Esophagus squamous epithelium (tissue), 5 donors: ENCODE results near the gene ARIH1. TPM values are rescaled to one million over a fixed set of nuclear protein-coding genes. Genes with fewer than 3 reads are reported as not detected.
"Not testable (repeated sequence)": the region's sequence is repeated elsewhere in the genome, so short reads cannot be mapped to it uniquely, and the experiment has no call there.

Experiments used
- DNase-seq: peaks from one replicate; lab custom pipeline; 2025; lab: John Stamatoyannopoulos, UW
- H3K27ac ChIP-seq, 4 donors: fragments of 200-600 bp; sonication (generic); one replicate each; pipeline ENCODE4 v1.5.1; 2016 to 2019; ENCODE audit warnings: mild to moderate bottlenecking in 1 of 4
- H3K27me3 ChIP-seq, 4 donors: fragments of 200-600 bp; sonication (generic); 1 replicate in 3 of 4; 2 replicates in 1 of 4; pipeline versions ENCODE4 v1.5.1 to v1.6.0; 2017 to 2021; ENCODE audit warnings: antibody characterized with exemption in 1 of 4
- H3K36me3 ChIP-seq, 3 donors: fragments of 200-600 bp; sonication (generic); one replicate each; pipeline ENCODE4 v1.5.1; 2016 to 2019
- H3K4me1 ChIP-seq, 3 donors: fragments of 200-600 bp; sonication (generic); one replicate each; pipeline ENCODE4 v1.5.1; 2017 to 2019
- H3K4me3 ChIP-seq, 4 donors: fragments of 200-600 bp; sonication (generic); 1 replicate in 3 of 4; 2 replicates in 1 of 4; pipeline ENCODE4 v1.5.1; 2016 to 2019; ENCODE audit warnings: mild to moderate bottlenecking in 2 of 4, moderate library complexity in 1 of 4
- H3K9me3 ChIP-seq, 3 donors: fragments of 200-600 bp; sonication (generic); one replicate each; pipeline ENCODE4 v1.5.1; 2016 to 2019
- CTCF ChIP-seq, 6 experiments: fragments of 450-650 bp in 4 of 6; fragments of 200-600 bp in 2 of 6; sonication (generic) in 2 of 6; IDR thresholded peaks; one replicate each; pipeline ENCODE4 v1.5.1; 2016 to 2019; ENCODE audit warnings: antibody characterized with exemption in 6 of 6, mild to moderate bottlenecking in 4 of 6, moderate library complexity in 4 of 6
- POLR2A ChIP-seq, 4 donors: fragments of 450-650 bp; IDR thresholded peaks; one replicate each; pipeline ENCODE4 v1.6.1; 2017; ENCODE audit warnings: antibody characterized with exemption in 4 of 4, mild to moderate bottlenecking in 4 of 4, moderate library complexity in 3 of 4
- WGBS, 2 donors: methylation state at CpG; one replicate each; pipeline ENCODE4 v1.1.5; 2018; 5-methylcytosine and 5-hydroxymethylcytosine counted together
- intact Hi-C: fragments of 100-400 bp; cut with DNase I; formaldehyde crosslinking; loops from one replicate; pipeline ENCODE4 v1.15.0; 2022
- total RNA-seq, 4 donors: library from RNA; depleted of rRNA; stranded (reverse); fragments of >200 nt; gene quantifications; one replicate each; pipeline ENCODE4 v1.1.0, GENCODE V29; 2016
- donor health status: DM: yes; HTN: yes; CAD: no.

ARIH1 gene
- total RNA-seq, 4 donors from 2014 or later, result 26.2 to 40.1 (median 36.6) TPM

- H3K27me3 ChIP-seq, result no peaks in the 10 kb centered on the region
- H3K9me3 ChIP-seq, result no peaks in the 10 kb centered on the region
- no peaks in the 10 kb centered on the region for H3K4me1 ChIP-seq
- H3K36me3 ChIP-seq, result no peaks in the 10 kb centered on the region
- no peak for TF ChIP-seq POLR2A (IDR thresholded peaks at IDR 0.05)
- TF ChIP-seq CTCF (IDR thresholded peaks at IDR 0.05), result no peak
- intact Hi-C loops, result no loop called here
- WGBS, 2 donors, result 83 to 84% methylated on average over 10 of the region's 10 CpGs
- no peak for DNase-seq
- H3K4me3 ChIP-seq, result no peak overlapping the region
- H3K27ac ChIP-seq, result no peak overlapping the region
Measured at GRCh38 chr15:72616491-72617210, 142.5 kb downstream of the ARIH1 start.

- H3K27ac ChIP-seq, intact Hi-C loops, H3K4me3 ChIP-seq, H3K36me3 ChIP-seq, H3K9me3 ChIP-seq, DNase-seq, H3K27me3 ChIP-seq, H3K4me1 ChIP-seq: not testable (repeated sequence)
- 85 to 92% methylated on average over 2 to 4 of the region's 4 CpGs for WGBS, 2 donors
Measured at GRCh38 chr15:72623854-72624253, 149.7 kb downstream of the ARIH1 start.

GRCh38 chr15:72626153-72626552, 152.0 kb downstream of the ARIH1 start:
- H3K4me3 ChIP-seq, intact Hi-C loops, H3K27ac ChIP-seq, H3K4me1 ChIP-seq, H3K27me3 ChIP-seq, DNase-seq, H3K36me3 ChIP-seq, H3K9me3 ChIP-seq: not testable (repeated sequence)
- 74 to 78% methylated on average over 3 of the region's 3 CpGs for WGBS, 2 donors

GRCh38 chr15:72628249-72629067, 154.3 kb downstream of the ARIH1 start:
- H3K27me3 ChIP-seq, H3K36me3 ChIP-seq, intact Hi-C loops, H3K4me1 ChIP-seq, H3K4me3 ChIP-seq, H3K27ac ChIP-seq, H3K9me3 ChIP-seq, DNase-seq: not testable (repeated sequence)
- 94 to 98% methylated on average over 3 to 5 of the region's 11 CpGs for WGBS, 2 donors

GRCh38 chr15:72629068-72629570, 155.0 kb downstream of the ARIH1 start:
- H3K9me3 ChIP-seq, H3K4me1 ChIP-seq, H3K36me3 ChIP-seq, H3K27me3 ChIP-seq, H3K27ac ChIP-seq, H3K4me3 ChIP-seq, intact Hi-C loops, DNase-seq: not testable (repeated sequence)
- 63 to 81% methylated on average over 2 to 3 of the region's 7 CpGs for WGBS, 2 donors

GRCh38 chr15:72636519-72637282, 162.6 kb downstream of the ARIH1 start:
- H3K36me3 ChIP-seq, intact Hi-C loops, H3K4me1 ChIP-seq, H3K27me3 ChIP-seq, H3K9me3 ChIP-seq, DNase-seq: not testable (repeated sequence)
- WGBS, 2 donors, result no CpG with 5 or more reads among the region's 43 CpGs
- Histone ChIP-seq H3K27ac (peak overlapping the region in 2 of 4 donors; percentile 14 to 59), H3K4me3 (peak overlapping the region; percentile 13 to 58 (median 29))

GRCh38 chr15:72639759-72640483, 165.8 kb downstream of the ARIH1 start:
- intact Hi-C loops, H3K27me3 ChIP-seq, H3K27ac ChIP-seq, H3K36me3 ChIP-seq, DNase-seq, H3K9me3 ChIP-seq, H3K4me1 ChIP-seq, H3K4me3 ChIP-seq: not testable (repeated sequence)
- WGBS, 2 donors, result no CpG with 5 or more reads among the region's 26 CpGs

GRCh38 chr15:72642271-72642670, 168.1 kb downstream of the ARIH1 start:
- DNase-seq, H3K9me3 ChIP-seq, H3K36me3 ChIP-seq, H3K27ac ChIP-seq, H3K27me3 ChIP-seq, H3K4me1 ChIP-seq, H3K4me3 ChIP-seq, intact Hi-C loops: not testable (repeated sequence)
- WGBS, 2 donors, result no CpG with 5 or more reads among the region's 2 CpGs

GRCh38 chr15:72648631-72649253, 174.6 kb downstream of the ARIH1 start:
- DNase-seq, intact Hi-C loops, H3K4me1 ChIP-seq, H3K9me3 ChIP-seq, H3K36me3 ChIP-seq, H3K27me3 ChIP-seq, H3K27ac ChIP-seq, H3K4me3 ChIP-seq: not testable (repeated sequence)
- 30 to 80% methylated on average over 3 of the region's 10 CpGs for WGBS, 2 donors
